GM12878 (cell line): ENCODE measurements around the gene ADAMTS5. TPM values are rescaled to one million over a fixed set of nuclear protein-coding genes. Genes with fewer than 3 reads are reported as not detected.

Experiments used
- ATAC-seq: fragments of 200-7000 bp; cut with Tn5 transposase; 3 replicates; pipeline ENCODE4 v1.9.1; 2020; ENCODE audit warnings: mild to moderate bottlenecking, moderate library complexity
- BruUV-seq: library from RNA; stranded (reverse); fragments of 400-500 nt; replicated peaks from 2 replicates; lab custom pipeline; 2021; lab: Mats Ljungman, UMichigan
- CTCF ChIA-PET: fragments of 300-600 bp; sonication (Branson Sonifier 250); formaldehyde crosslinking; extraction: SDS; loops from one replicate; lab custom pipeline; 2021; ENCODE audit warnings: inconsistent platforms; lab: Yijun Ruan, JAX
- POLR2A ChIA-PET: fragments of 350-600 bp; formaldehyde crosslinking; extraction: SDS; loops from one replicate; lab custom pipeline; 2021; ENCODE audit warnings: inconsistent platforms; lab: Charles Lee
- RAD21 ChIA-PET: fragments of 300-600 bp; sonication (Branson Sonifier 250); formaldehyde crosslinking; loops from one replicate; lab custom pipeline; 2023; ENCODE audit warnings: antibody characterized with exemption; ENCODE audit not compliant: unreplicated experiment; lab: Charles Lee
- SMC1A ChIA-PET: fragments of 300-600 bp; sonication (Branson Sonifier 250); formaldehyde crosslinking; loops from one replicate; lab custom pipeline; 2023; ENCODE audit not compliant: unreplicated experiment, uncharacterized antibody; lab: Charles Lee
- DNase-seq: peaks from one replicate; pipeline ENCODE4 v3.0.0-alpha.2; 2011; ENCODE audit warnings: low read depth, low spot score
- FAIRE-seq: peaks from 3 replicates; lab custom pipeline; 2011; peaks lifted over from hg19 to GRCh38; lab: Jason Lieb, UNC
- H2AFZ ChIP-seq: 2 replicates; pipeline ENCODE4 v1.6.0; 2011; ENCODE audit warnings: low read depth, low read length, control low read depth; ENCODE audit not compliant: control insufficient read depth
- H3K27ac ChIP-seq: 2 replicates; pipeline ENCODE4 v1.5.1; 2011; ENCODE audit warnings: control low read depth; ENCODE audit not compliant: control insufficient read depth, insufficient read depth
- H3K27me3 ChIP-seq, 2 experiments: replicated peaks in 1 of 2; 2 replicates each; pipeline versions ENCODE4 v1.6.0 to v1.6.1; 2011; ENCODE audit warnings: low read length in 1 of 2; ENCODE audit not compliant: control insufficient read depth in 2 of 2, insufficient read depth in 2 of 2
- H3K36me3 ChIP-seq, 2 experiments: 2 replicates each; pipeline ENCODE4 v1.5.1; 2011; ENCODE audit warnings: low read length in 1 of 2; ENCODE audit not compliant: control insufficient read depth in 2 of 2, insufficient read depth in 2 of 2
- H3K4me1 ChIP-seq: 2 replicates; pipeline ENCODE4 v1.6.1; 2011; ENCODE audit warnings: mild to moderate bottlenecking, low read length, moderate library complexity, mixed read lengths; ENCODE audit not compliant: control insufficient read depth, insufficient read depth
- H3K4me2 ChIP-seq: 2 replicates; pipeline ENCODE4 v1.6.0; 2011; ENCODE audit warnings: control low read depth; ENCODE audit not compliant: control insufficient read depth, insufficient read depth
- H3K4me3 ChIP-seq: fragments of 200-600 bp; sonication (generic); 2 replicates; pipeline ENCODE4 v1.5.1; 2016
- H3K79me2 ChIP-seq: 2 replicates; pipeline ENCODE4 v1.6.0; 2011; ENCODE audit warnings: low read length; ENCODE audit not compliant: control insufficient read depth, insufficient read depth
- H3K9ac ChIP-seq: 2 replicates; pipeline ENCODE4 v1.8.0; 2011; ENCODE audit warnings: low read length, control low read depth, mixed read lengths; ENCODE audit not compliant: control insufficient read depth, insufficient read depth
- H3K9me3 ChIP-seq: replicated peaks from 3 replicates; pipeline ENCODE4 v1.5.1; 2011; ENCODE audit warnings: mild to moderate bottlenecking, low read length; ENCODE audit not compliant: control insufficient read depth, insufficient read depth
- H4K20me1 ChIP-seq: 2 replicates; pipeline ENCODE4 v1.6.0; 2011; ENCODE audit not compliant: control insufficient read depth, insufficient read depth
- CREB1 ChIP-seq: IDR thresholded peaks from 2 replicates; pipeline ENCODE4 v1.6.1; 2012; ENCODE audit warnings: low read depth, mild to moderate bottlenecking, inconsistent platforms
- EGR1 ChIP-seq, 2 experiments: IDR thresholded peaks; 1 replicate in 1 of 2; 2 replicates in 1 of 2; pipeline ENCODE4 v1.6.1; 2011 to 2012; ENCODE audit warnings: low read depth in 2 of 2, low read length in 2 of 2, borderline replicate concordance in 1 of 2, mild to moderate bottlenecking in 1 of 2, moderate library complexity in 1 of 2
- HDAC2 ChIP-seq: fragments of 200-600 bp; sonication (generic); IDR thresholded peaks from 2 replicates; pipeline ENCODE4 v1.6.1; 2017
- IKZF2 ChIP-seq, 2 experiments: fragments of 450-650 bp; IDR thresholded peaks; 2 replicates each; pipeline ENCODE4 v1.6.1; 2017; ENCODE audit warnings: mild to moderate bottlenecking in 2 of 2, moderate library complexity in 2 of 2
- NBN ChIP-seq: fragments of 450-650 bp; IDR thresholded peaks from 2 replicates; pipeline ENCODE4 v1.6.1; 2016
- POLR2A ChIP-seq: IDR thresholded peaks from 2 replicates; pipeline ENCODE4 v1.6.1; 2011; ENCODE audit warnings: low read depth, mild to moderate bottlenecking, low read length
- POLR2AphosphoS5 ChIP-seq: IDR thresholded peaks from 2 replicates; pipeline ENCODE4 v1.6.1; 2011; ENCODE audit warnings: mild to moderate bottlenecking, low read length, inconsistent platforms
- SIN3A ChIP-seq: IDR thresholded peaks from 2 replicates; pipeline ENCODE4 v1.6.1; 2012; ENCODE audit warnings: low read depth, low read length, improper control_type of control experiment
- TAF1 ChIP-seq: IDR thresholded peaks from 2 replicates; pipeline ENCODE4 v1.6.1; 2011; ENCODE audit warnings: mild to moderate bottlenecking, low read depth, low read length, borderline replicate concordance
- WGBS: methylation state at CpG from one replicate; pipeline ENCODE4 v1.1.6; 2016; ENCODE audit warnings: low lambda C conversion rate; ENCODE audit not compliant: insufficient replicate concordance, insufficient coverage; ENCODE audit errors: missing lambda C conversion rate; 5-methylcytosine and 5-hydroxymethylcytosine counted together
- in situ Hi-C: fragments of 300-500 bp; cut with MboI; formaldehyde crosslinking; loops from 9 replicates; pipeline ENCODE4 v1.14.3; 2018; ENCODE audit warnings: mixed read lengths
- intact Hi-C: fragments of 100-400 bp; cut with micrococcal nuclease; formaldehyde crosslinking; loops from one replicate; pipeline ENCODE4 v1.14.2; 2022; ENCODE audit not compliant: unreplicated experiment
- polyA plus RNA-seq, 11 experiments: library from polyadenylated mRNA; depleted of rRNA in 4 of 11; unstranded in 6 of 11; stranded (reverse) in 5 of 11; fragments of >200 nt; fragmentation: Nextera tagmentation in 4 of 11; fragmentation: Illumina TruSeq in 1 of 11; extraction: Ambion mirVana in 4 of 11; extraction: Trizol in 1 of 11; gene quantifications; 1 replicate in 1 of 11; 2 replicates in 10 of 11; pipeline versions ENCODE4 v1.2.1 to v1.2.3, GENCODE V29; 2011 to 2016; ENCODE audit warnings: inconsistent platforms in 2 of 11, missing spikeins in 2 of 11, low read depth in 1 of 11
- total RNA-seq, 4 experiments: library from RNA; depleted of rRNA in 3 of 4; stranded (reverse); fragments of >200 nt in 3 of 4; fragmentation: Illumina TruSeq in 1 of 4; extraction: Trizol in 1 of 4; gene quantifications; 2 replicates each; pipeline versions ENCODE4 v1.2.1 to v1.2.3, GENCODE V29; 2013 to 2021
- TF ChIP-seq, protein P1 (sequence below): fragments of 450-650 bp; conservative IDR thresholded peaks from 2 replicates; pipeline ENCODE4 v1.6.1; 2017; ENCODE audit warnings: mild to moderate bottlenecking, moderate library complexity

Gene ADAMTS5
- total and polyA plus RNA-seq, 10 of the 15 experiments (the other 5 are each of a cell fraction or from before 2014, with no cell fraction given) = not detected

DNA sequence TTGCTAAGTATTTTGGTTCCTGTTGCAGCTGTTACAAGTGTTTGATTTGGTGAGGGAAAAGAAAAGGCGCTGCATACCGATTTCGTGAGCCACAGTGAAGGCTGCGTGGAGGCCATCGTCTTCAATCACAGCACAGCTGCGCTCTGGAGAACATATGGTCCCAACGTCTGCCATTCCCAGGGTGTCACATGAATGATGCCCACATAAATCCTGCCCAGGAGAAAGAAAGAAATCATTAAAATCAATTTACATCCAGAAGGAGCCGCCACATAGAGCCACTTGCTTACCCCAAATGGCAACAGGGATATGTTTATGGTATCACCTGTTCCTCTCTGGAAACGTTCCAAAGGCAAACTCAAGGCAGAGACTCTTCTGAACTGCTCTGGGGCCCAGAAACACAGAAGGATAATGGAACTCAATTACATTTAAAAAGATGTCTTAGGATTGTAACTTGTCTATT lies 12.2 kb downstream of the ADAMTS5 start:
- intact Hi-C loops (no loop called here), in situ Hi-C loops (no loop called here)
- Histone ChIP-seq H3K4me2 (no peak overlapping the region), H3K27ac (no peak overlapping the region), H3K9ac (no peak overlapping the region), H3K27me3 (no peaks in the 10 kb centered on the region), H3K4me3 (no peak overlapping the region), H2AFZ (no peak overlapping the region), H4K20me1 (no peaks in the 10 kb centered on the region), H3K36me3 (no peaks in the 10 kb centered on the region), H3K79me2 (no peaks in the 10 kb centered on the region), H3K9me3 (no peaks in the 10 kb centered on the region), H3K4me1 (no peaks in the 10 kb centered on the region)
- POLR2A ChIA-PET = no interaction called here
- FAIRE-seq = no peak
- WGBS = 41% methylated on average over 9 of the region's 9 CpGs
- SMC1A ChIA-PET = no interaction called here
- CTCF ChIA-PET = no interaction called here
- RAD21 ChIA-PET = no interaction called here
- BruUV-seq = no TSS peak
- TF ChIP-seq POLR2AphosphoS5 = no peak
- no peak for ATAC-seq
- no peak for DNase-seq

DNA sequence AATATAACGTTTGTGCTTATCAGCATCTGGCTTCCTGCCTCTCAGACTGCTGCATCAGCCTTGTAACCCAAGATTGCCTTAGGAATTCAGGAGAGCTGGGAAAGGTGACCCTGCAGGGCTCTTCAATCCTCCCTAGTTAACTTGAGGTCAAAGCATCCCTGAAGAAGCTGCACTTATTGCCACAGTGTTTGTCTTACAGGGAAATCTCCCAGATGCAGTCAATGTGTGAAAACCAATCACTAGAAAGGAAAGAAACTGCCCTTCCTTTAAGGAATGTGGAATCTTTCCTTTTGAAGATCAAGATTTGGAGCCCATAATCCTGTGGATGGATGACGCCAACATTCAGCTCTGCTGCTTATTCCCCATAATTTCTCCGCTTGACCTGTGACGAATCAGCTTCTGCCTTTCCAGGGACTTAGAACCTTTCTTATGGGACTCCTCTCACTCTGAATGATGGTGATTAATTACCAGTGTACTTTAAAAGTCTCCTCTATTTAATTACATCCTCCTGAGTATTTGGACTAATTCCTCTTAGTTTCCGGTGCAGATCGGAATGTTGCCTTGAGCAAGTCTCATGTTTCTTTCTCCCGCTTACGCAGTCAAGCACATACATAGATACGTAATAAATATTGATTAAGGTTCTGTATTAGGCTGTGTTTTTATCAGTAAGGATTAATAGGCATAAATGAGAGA lies 14.4 kb downstream of the ADAMTS5 start:
- Histone ChIP-seq H3K36me3 (no peaks in the 10 kb centered on the region), H4K20me1 (no peaks in the 10 kb centered on the region), H3K27me3 (no peaks in the 10 kb centered on the region), H3K4me2 (no peak overlapping the region), H3K4me1 (no peaks in the 10 kb centered on the region), H2AFZ (no peak overlapping the region), H3K4me3 (no peak overlapping the region), H3K79me2 (no peaks in the 10 kb centered on the region), H3K9ac (no peak overlapping the region), H3K9me3 (no peaks in the 10 kb centered on the region), H3K27ac (no peak overlapping the region)
- SMC1A ChIA-PET = no interaction called here
- DNase-seq (no peak), ATAC-seq (no peak), FAIRE-seq (no peak)
- POLR2A ChIA-PET = no interaction called here
- TF ChIP-seq HDAC2 (no peak), POLR2A (no peak), EGR1 (IDR thresholded peaks at IDR 0.05; ENCODE audit: borderline replicate concordance in 1 of 2, low read depth in 2 of 2, low read length in 2 of 2) (no peak), IKZF2 (IDR thresholded peaks at IDR 0.05) (no peak), CREB1 (no peak), NBN (no peak), SIN3A (no peak), TAF1 (no peak)
- TF ChIP-seq, protein P1, sequence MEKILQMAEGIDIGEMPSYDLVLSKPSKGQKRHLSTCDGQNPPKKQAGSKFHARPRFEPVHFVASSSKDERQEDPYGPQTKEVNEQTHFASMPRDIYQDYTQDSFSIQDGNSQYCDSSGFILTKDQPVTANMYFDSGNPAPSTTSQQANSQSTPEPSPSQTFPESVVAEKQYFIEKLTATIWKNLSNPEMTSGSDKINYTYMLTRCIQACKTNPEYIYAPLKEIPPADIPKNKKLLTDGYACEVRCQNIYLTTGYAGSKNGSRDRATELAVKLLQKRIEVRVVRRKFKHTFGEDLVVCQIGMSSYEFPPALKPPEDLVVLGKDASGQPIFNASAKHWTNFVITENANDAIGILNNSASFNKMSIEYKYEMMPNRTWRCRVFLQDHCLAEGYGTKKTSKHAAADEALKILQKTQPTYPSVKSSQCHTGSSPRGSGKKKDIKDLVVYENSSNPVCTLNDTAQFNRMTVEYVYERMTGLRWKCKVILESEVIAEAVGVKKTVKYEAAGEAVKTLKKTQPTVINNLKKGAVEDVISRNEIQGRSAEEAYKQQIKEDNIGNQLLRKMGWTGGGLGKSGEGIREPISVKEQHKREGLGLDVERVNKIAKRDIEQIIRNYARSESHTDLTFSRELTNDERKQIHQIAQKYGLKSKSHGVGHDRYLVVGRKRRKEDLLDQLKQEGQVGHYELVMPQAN = no peak
- RAD21 ChIA-PET = no interaction called here
- intact Hi-C loops = no loop called here
- no TSS peak for BruUV-seq
- in situ Hi-C loops = no loop called here
- CTCF ChIA-PET = no interaction called here
- 64% methylated on average over 9 of the region's 9 CpGs for WGBS
